HG03196 (cell line): ENCODE measurements around the gene MYCBPAP.

Experiments used
- ATAC-seq: cut with Tn5 transposase; IDR thresholded peaks from one replicate; pipeline ENCODE4 v1.9.1; 2021; ENCODE audit not compliant: unreplicated experiment

The MYCBPAP gene

GRCh38 chr17:50507871-50508572 lies at the start of gene MYCBPAP:
MYCBPAP (plus strand) TSS chr17:50508439; CDS start chr17:50508675, 236 bp downstream.
- ATAC-seq = peak; percentile 46

GRCh38 chr17:50458701-50459676 lies 49.2 kb upstream of the MYCBPAP start:
- ATAC-seq = no peak

- ATAC-seq = no peak
Measured at GRCh38 chr17:50459756-50460155, 48.5 kb upstream of the MYCBPAP start.

GRCh38 chr17:50460831-50461526 lies 47.3 kb upstream of the MYCBPAP start:
- no peak for ATAC-seq

GRCh38 chr17:50461550-50462132 lies 46.6 kb upstream of the MYCBPAP start:
- ATAC-seq = no peak

GRCh38 chr17:50462446-50462845 lies 45.8 kb upstream of the MYCBPAP start:
- ATAC-seq = no peak

- no peak for ATAC-seq
Measured at GRCh38 chr17:50464121-50464520, 44.1 kb upstream of the MYCBPAP start.

- ATAC-seq = no peak
Measured at GRCh38 chr17:50464736-50465135, 43.5 kb upstream of the MYCBPAP start.

- ATAC-seq = no peak
Measured at GRCh38 chr17:50465171-50465570, 43.1 kb upstream of the MYCBPAP start.

GRCh38 chr17:50465635-50466034 lies 42.6 kb upstream of the MYCBPAP start:
- no peak for ATAC-seq

- ATAC-seq = no peak
Measured at GRCh38 chr17:50466371-50467113, 41.7 kb upstream of the MYCBPAP start.

- ATAC-seq = no peak
Measured at GRCh38 chr17:50467114-50467854, 41.0 kb upstream of the MYCBPAP start.

GRCh38 chr17:50467855-50468303 lies 40.4 kb upstream of the MYCBPAP start:
- ATAC-seq = no peak

GRCh38 chr17:50468304-50469207 lies 39.7 kb upstream of the MYCBPAP start, which contains the start of gene CHAD:
CHAD (minus strand) TSS chr17:50468880; CDS start chr17:50468813, 67 bp downstream.
- ATAC-seq = no peak

- ATAC-seq = no peak
Measured at GRCh38 chr17:50469208-50469605, 39.0 kb upstream of the MYCBPAP start.

- no peak for ATAC-seq
Measured at GRCh38 chr17:50469671-50470305, 38.5 kb upstream of the MYCBPAP start.

GRCh38 chr17:50470426-50470825 lies 37.8 kb upstream of the MYCBPAP start:
- no peak for ATAC-seq
